ENCODE measurements around the gene FLNB.

Gene FLNB

DNA sequence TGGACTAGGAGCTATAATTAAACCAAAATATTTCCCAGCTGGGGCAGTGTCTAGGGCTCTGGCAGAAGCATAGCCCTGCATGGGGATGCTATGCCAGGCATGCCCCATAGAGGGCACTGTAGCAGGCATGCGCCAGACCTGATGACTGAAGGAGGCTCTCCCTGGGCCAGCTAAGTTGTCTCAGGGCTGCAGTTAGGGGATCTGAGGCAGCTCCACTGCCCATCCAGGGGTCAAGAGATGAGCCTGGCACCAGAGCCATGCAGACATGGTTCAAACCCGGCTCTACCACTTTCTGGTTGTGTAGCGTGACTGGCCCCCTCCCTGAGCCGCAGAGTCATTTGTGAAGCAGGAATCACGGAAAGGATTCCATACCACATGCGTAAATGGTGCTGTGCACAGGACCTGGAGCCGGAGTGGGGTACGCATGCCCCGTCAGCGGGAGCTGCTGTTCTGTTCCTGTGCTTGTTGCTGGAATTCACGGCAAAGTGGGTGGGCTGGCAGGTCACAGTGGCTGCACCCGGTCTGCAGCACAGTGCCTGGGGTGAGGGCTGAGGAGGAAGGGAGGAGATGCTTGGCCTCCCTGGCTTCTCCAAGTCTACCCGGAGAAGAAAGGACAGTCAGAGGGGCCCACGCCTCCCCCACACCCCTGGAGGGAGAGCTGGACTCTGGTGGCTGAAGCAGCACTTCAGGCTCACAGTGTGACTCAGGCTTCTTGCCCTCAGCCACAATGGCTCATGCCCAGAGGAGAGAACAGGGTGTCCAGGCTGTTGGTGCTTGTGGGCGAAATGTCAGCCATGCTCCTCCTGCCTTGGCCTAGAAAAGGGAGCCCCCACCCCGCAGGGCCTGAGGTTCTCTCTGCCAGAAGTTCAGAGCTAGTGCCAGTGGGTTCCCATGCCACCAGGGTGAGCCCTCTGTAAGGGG, 159.5 kb downstream of the FLNB start:
- Histone ChIP-seq H3K9ac (ENCODE audit: low read depth, low read length, poor library complexity, severe bottlenecking) (no peak overlapping the region), H2AFZ (ENCODE audit: low read length) (no peak overlapping the region), H4K20me1 (ENCODE audit: insufficient read depth, low read length, poor library complexity, severe bottlenecking) (no peaks in the 10 kb centered on the region), H3K79me2 (ENCODE audit: insufficient read depth, low read length) (no peaks in the 10 kb centered on the region), H3K4me1 (ENCODE audit: insufficient read depth, low read length, poor library complexity, severe bottlenecking) (no peaks in the 10 kb centered on the region), H3K4me3 (ENCODE audit: low read length, poor library complexity, severe bottlenecking) (no peak overlapping the region), H3K36me3 (ENCODE audit: insufficient read depth, low read length) (peaks cover 6% of the 10 kb centered on the region; the same call in 1 of the 2 replicates), H3K9me3 (ENCODE audit: insufficient read depth, low read depth, low read length) (no peaks in the 10 kb centered on the region), H3F3A (ENCODE audit: low read depth) (no peaks in the 10 kb centered on the region), H3K4me2 (ENCODE audit: low read depth, low read length, poor library complexity, severe bottlenecking) (no peak overlapping the region), H3K9me2 (replicated peaks; ENCODE audit: low read depth, low read length) (no peaks in the 10 kb centered on the region), H3K27me3 (ENCODE audit: insufficient read depth, low read length, poor library complexity, severe bottlenecking) (no peaks in the 10 kb centered on the region)
- TF ChIP-seq, protein P1, sequence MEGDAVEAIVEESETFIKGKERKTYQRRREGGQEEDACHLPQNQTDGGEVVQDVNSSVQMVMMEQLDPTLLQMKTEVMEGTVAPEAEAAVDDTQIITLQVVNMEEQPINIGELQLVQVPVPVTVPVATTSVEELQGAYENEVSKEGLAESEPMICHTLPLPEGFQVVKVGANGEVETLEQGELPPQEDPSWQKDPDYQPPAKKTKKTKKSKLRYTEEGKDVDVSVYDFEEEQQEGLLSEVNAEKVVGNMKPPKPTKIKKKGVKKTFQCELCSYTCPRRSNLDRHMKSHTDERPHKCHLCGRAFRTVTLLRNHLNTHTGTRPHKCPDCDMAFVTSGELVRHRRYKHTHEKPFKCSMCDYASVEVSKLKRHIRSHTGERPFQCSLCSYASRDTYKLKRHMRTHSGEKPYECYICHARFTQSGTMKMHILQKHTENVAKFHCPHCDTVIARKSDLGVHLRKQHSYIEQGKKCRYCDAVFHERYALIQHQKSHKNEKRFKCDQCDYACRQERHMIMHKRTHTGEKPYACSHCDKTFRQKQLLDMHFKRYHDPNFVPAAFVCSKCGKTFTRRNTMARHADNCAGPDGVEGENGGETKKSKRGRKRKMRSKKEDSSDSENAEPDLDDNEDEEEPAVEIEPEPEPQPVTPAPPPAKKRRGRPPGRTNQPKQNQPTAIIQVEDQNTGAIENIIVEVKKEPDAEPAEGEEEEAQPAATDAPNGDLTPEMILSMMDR (conservative IDR thresholded peaks at IDR 0.05; ENCODE audit: low read length), result peak; percentile 95
- TF ChIP-seq EZH2phosphoT487 (IDR thresholded peaks at IDR 0.05; ENCODE audit: borderline replicate concordance), result no peak

DNA sequence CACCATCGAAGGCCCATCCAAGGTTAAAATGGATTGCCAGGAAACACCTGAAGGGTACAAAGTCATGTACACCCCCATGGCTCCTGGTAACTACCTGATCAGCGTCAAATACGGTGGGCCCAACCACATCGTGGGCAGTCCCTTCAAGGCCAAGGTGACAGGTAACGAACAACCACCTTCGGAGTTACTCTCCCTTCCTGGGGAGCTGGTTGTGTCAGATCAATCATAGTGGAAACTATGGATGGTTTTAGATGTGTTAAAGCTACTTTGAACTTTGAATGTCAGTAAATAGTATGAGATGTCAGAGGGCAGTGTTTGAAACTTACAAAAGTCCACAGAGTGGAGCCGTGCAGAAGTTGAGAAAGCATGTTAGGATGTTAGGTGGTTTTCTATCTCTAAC, 160.3 kb downstream of the FLNB start:
- Histone ChIP-seq H3K36me3 (ENCODE audit: insufficient read depth, low read length) (peaks cover 3% of the 10 kb centered on the region; the same call in 1 of the 2 replicates), H3K9me2 (replicated peaks; ENCODE audit: low read depth, low read length) (no peaks in the 10 kb centered on the region), H3K9ac (ENCODE audit: low read depth, low read length, poor library complexity, severe bottlenecking) (no peak overlapping the region), H3K4me1 (ENCODE audit: insufficient read depth, low read length, poor library complexity, severe bottlenecking) (no peaks in the 10 kb centered on the region), H3K27me3 (ENCODE audit: insufficient read depth, low read length, poor library complexity, severe bottlenecking) (no peaks in the 10 kb centered on the region), H4K20me1 (ENCODE audit: insufficient read depth, low read length, poor library complexity, severe bottlenecking) (no peaks in the 10 kb centered on the region), H3K4me3 (ENCODE audit: low read length, poor library complexity, severe bottlenecking) (no peak overlapping the region), H3K9me3 (ENCODE audit: insufficient read depth, low read depth, low read length) (no peaks in the 10 kb centered on the region), H3K4me2 (ENCODE audit: low read depth, low read length, poor library complexity, severe bottlenecking) (no peak overlapping the region), H3K79me2 (ENCODE audit: insufficient read depth, low read length) (no peaks in the 10 kb centered on the region), H3F3A (ENCODE audit: low read depth) (no peaks in the 10 kb centered on the region), H2AFZ (ENCODE audit: low read length) (no peak overlapping the region)
- TF ChIP-seq, protein P1 (conservative IDR thresholded peaks at IDR 0.05; ENCODE audit: low read length), result no peak
- no peak for TF ChIP-seq EZH2phosphoT487 (IDR thresholded peaks at IDR 0.05; ENCODE audit: borderline replicate concordance)

DNA sequence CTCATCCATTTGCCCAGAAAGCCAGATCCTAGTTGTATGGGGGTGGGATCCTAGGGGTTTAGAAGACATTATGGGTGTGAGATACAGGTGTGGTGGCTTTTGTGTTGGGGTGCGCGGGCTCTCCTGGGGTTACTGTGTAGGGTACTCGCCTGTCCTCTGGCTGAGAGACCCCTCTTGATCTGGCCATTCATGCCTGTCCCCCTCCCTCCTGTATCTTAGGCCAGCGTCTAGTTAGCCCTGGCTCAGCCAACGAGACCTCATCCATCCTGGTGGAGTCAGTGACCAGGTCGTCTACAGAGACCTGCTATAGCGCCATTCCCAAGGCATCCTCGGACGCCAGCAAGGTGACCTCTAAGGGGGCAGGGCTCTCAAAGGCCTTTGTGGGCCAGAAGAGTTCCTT, 161.1 kb downstream of the FLNB start:
- Histone ChIP-seq H3K79me2 (ENCODE audit: insufficient read depth, low read length) (no peaks in the 10 kb centered on the region), H3K9me3 (ENCODE audit: insufficient read depth, low read depth, low read length) (no peaks in the 10 kb centered on the region), H3K27me3 (ENCODE audit: insufficient read depth, low read length, poor library complexity, severe bottlenecking) (no peaks in the 10 kb centered on the region), H3K9ac (ENCODE audit: low read depth, low read length, poor library complexity, severe bottlenecking) (no peak overlapping the region), H3K4me1 (ENCODE audit: insufficient read depth, low read length, poor library complexity, severe bottlenecking) (no peaks in the 10 kb centered on the region), H2AFZ (ENCODE audit: low read length) (no peak overlapping the region), H3K4me2 (ENCODE audit: low read depth, low read length, poor library complexity, severe bottlenecking) (no peak overlapping the region), H3K36me3 (ENCODE audit: insufficient read depth, low read length) (no peaks in the 10 kb centered on the region; the same call in 1 of the 2 replicates), H4K20me1 (ENCODE audit: insufficient read depth, low read length, poor library complexity, severe bottlenecking) (no peaks in the 10 kb centered on the region), H3K4me3 (ENCODE audit: low read length, poor library complexity, severe bottlenecking) (no peak overlapping the region), H3F3A (ENCODE audit: low read depth) (no peaks in the 10 kb centered on the region), H3K9me2 (replicated peaks; ENCODE audit: low read depth, low read length) (no peaks in the 10 kb centered on the region)
- TF ChIP-seq, protein P1 (conservative IDR thresholded peaks at IDR 0.05; ENCODE audit: low read length), result no peak
- TF ChIP-seq EZH2phosphoT487 (IDR thresholded peaks at IDR 0.05; ENCODE audit: borderline replicate concordance), result no peak

Measured in Loucy (cell line).